ENCODE measurements around the gene EIF4A2. TPM values are rescaled to one million over a fixed set of nuclear protein-coding genes. Genes with fewer than 3 reads are reported as not detected.

The EIF4A2 gene
- total and polyA plus RNA-seq, 2 of the 13 experiments (the other 11 are each of a cell fraction or from before 2014, with no cell fraction given): 480 to 596 TPM

DNA sequence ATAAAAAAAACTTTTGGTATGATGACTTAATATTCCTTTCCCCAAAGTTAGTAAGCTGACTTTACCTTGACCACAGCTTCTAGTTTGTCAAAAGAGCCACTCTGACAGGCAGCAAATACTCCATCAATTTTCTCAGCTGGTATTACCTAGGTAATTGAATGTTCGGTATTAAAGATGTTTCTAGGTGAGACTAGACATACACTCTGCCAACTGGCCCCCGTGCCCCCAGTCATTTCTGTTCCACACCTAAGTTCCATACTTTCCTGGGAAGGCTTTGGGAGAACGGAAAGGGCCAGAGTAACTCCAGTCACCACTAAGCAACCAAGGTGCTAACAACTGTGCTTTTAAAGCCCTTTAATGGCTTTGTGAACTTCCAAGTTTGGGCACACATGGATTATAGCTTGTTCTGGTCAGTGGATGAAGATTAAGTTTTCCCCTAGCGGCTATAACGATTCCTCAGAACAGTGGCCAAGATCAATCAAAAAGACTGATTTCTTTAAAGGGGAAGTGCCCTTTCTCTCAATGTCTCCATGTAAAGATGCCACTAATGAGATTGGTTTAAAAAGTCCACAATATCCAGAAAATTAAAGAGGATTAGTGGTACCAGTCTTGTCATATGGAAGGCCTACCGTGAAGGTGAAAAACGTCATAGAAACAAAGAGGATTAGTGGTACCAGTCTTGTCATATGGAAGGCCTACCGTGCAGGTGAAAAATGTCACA is 7.0 kb downstream of the EIF4A2 start (continued):
- TF ChIP-seq, protein P1, sequence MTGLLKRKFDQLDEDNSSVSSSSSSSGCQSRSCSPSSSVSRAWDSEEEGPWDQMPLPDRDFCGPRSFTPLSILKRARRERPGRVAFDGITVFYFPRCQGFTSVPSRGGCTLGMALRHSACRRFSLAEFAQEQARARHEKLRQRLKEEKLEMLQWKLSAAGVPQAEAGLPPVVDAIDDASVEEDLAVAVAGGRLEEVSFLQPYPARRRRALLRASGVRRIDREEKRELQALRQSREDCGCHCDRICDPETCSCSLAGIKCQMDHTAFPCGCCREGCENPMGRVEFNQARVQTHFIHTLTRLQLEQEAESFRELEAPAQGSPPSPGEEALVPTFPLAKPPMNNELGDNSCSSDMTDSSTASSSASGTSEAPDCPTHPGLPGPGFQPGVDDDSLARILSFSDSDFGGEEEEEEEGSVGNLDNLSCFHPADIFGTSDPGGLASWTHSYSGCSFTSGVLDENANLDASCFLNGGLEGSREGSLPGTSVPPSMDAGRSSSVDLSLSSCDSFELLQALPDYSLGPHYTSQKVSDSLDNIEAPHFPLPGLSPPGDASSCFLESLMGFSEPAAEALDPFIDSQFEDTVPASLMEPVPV (CRISPR knock-in tag; IDR thresholded peaks at IDR 0.05): no peak
- TF ChIP-seq NPAS2 (CRISPR knock-in tag; IDR thresholded peaks at IDR 0.05; ENCODE audit: borderline replicate concordance) (no peak), MEIS2 (CRISPR knock-in tag; IDR thresholded peaks at IDR 0.05) (no peak), ZNF781 (CRISPR knock-in tag; IDR thresholded peaks at IDR 0.05; ENCODE audit: borderline replicate concordance, not compliant biosample characterization) (no peak)
- TF ChIP-seq, protein P2, sequence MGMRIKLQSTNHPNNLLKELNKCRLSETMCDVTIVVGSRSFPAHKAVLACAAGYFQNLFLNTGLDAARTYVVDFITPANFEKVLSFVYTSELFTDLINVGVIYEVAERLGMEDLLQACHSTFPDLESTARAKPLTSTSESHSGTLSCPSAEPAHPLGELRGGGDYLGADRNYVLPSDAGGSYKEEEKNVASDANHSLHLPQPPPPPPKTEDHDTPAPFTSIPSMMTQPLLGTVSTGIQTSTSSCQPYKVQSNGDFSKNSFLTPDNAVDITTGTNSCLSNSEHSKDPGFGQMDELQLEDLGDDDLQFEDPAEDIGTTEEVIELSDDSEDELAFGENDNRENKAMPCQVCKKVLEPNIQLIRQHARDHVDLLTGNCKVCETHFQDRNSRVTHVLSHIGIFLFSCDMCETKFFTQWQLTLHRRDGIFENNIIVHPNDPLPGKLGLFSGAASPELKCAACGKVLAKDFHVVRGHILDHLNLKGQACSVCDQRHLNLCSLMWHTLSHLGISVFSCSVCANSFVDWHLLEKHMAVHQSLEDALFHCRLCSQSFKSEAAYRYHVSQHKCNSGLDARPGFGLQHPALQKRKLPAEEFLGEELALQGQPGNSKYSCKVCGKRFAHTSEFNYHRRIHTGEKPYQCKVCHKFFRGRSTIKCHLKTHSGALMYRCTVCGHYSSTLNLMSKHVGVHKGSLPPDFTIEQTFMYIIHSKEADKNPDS (CRISPR knock-in tag; IDR thresholded peaks at IDR 0.05): no peak

DNA sequence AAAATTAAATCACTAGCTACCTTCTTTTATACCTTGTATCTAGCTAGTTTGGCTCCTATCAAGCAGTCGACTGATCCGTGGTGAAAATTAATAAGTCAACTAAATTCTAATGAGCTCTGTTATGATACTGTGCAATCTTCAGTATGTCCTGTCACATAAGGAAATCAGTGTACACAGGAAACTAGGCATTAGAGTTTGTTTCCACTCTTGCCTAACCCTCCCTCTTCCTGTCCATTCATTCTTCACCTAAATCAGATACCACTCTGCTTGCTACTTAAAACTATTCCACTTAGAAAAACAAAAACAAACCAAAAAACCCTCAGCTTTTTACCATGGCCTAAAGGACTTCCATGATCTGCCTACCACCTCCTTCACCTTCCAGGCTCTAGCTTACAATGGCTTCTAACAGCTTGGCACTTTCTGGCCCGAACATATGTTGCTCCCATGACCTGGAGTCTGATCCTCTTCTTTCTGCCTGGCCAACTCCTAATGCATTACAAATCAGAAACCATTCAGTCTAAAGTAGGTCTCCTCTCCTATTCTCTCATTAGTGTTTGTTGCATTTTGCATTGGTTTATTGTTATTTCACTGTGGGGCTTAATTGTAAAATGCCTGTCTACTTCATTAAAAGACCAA is 15.0 kb downstream of the EIF4A2 start:
- DNase-seq (ENCODE audit: low spot score) (no peak), FAIRE-seq (no peak), ATAC-seq (no peak)
- Histone ChIP-seq H3K4me3 (replicated peaks in 1 of 3; ENCODE audit: insufficient read depth in 1 of 3, low read depth in 2 of 3, low read length in 3 of 3) (no peak overlapping the region), H4K20me1 (ENCODE audit: insufficient read depth, low read length) (no peaks in the 10 kb centered on the region), H3K79me2 (ENCODE audit: insufficient read depth, low read length) (no peaks in the 10 kb centered on the region), H3K4me2 (ENCODE audit: low read depth, low read length) (no peak overlapping the region), H3K9me3 (ENCODE audit: low read length) (no peaks in the 10 kb centered on the region), H3K27ac (ENCODE audit: extremely low read length, insufficient read depth, low read length) (no peak overlapping the region), H3K27me3 (ENCODE audit: control insufficient read depth in 1 of 2, insufficient read depth in 2 of 2, low read length in 2 of 2) (no peaks in the 10 kb centered on the region), H2AFZ (ENCODE audit: low read length) (no peak overlapping the region), H3K9ac (ENCODE audit: insufficient read depth, low read depth, low read length) (no peak overlapping the region), H3K4me1 (ENCODE audit: insufficient read depth, low read length) (no peaks in the 10 kb centered on the region), H3K36me3 (replicated peaks in 1 of 2; ENCODE audit: control insufficient read depth in 1 of 2, insufficient read depth in 2 of 2, low read length in 2 of 2) (peaks cover 12 to 68% of the 10 kb centered on the region in 2 experiments)
- intact Hi-C loops (cut with micrococcal nuclease; ENCODE audit: unreplicated experiment): no loop called here
- in situ Hi-C loops (cut with HindIII; ENCODE audit: extremely low pct_ligation_motif_present, low pct_unique_long_range_greater_than_20kb): no loop called here
- BruUV-seq (replicated peaks): no TSS peak
- WGBS (ENCODE audit: low lambda C conversion rate): 98% methylated on average over 3 of the region's 3 CpGs
- CTCF ChIA-PET (ENCODE audit: low intra/inter-chr PET ratio, low total read pairs): no interaction called here
- POLR2A ChIA-PET: interaction anchor here (0.6 kb wide), 2 partner anchors 76 to 229 kb away, joined by 3 read pairs; no protein-coding TSS in a partner anchor
- TF ChIP-seq TRAFD1 (CRISPR knock-in tag; IDR thresholded peaks at IDR 0.05; ENCODE audit: borderline replicate concordance) (no peak), ZNF589 (CRISPR knock-in tag; conservative IDR thresholded peaks at IDR 0.05) (no peak), ZFP62 (CRISPR knock-in tag; IDR thresholded peaks at IDR 0.05) (no peak), STAG1 (CRISPR knock-in tag; IDR thresholded peaks at IDR 0.05) (no peak), RARG (CRISPR knock-in tag; IDR thresholded peaks at IDR 0.05; ENCODE audit: low read depth) (no peak)
- TF ChIP-seq, protein P3, sequence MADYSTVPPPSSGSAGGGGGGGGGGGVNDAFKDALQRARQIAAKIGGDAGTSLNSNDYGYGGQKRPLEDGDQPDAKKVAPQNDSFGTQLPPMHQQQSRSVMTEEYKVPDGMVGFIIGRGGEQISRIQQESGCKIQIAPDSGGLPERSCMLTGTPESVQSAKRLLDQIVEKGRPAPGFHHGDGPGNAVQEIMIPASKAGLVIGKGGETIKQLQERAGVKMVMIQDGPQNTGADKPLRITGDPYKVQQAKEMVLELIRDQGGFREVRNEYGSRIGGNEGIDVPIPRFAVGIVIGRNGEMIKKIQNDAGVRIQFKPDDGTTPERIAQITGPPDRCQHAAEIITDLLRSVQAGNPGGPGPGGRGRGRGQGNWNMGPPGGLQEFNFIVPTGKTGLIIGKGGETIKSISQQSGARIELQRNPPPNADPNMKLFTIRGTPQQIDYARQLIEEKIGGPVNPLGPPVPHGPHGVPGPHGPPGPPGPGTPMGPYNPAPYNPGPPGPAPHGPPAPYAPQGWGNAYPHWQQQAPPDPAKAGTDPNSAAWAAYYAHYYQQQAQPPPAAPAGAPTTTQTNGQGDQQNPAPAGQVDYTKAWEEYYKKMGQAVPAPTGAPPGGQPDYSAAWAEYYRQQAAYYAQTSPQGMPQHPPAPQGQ (CRISPR knock-in tag; IDR thresholded peaks at IDR 0.05; ENCODE audit: borderline replicate concordance): no peak
